Measurements from ENCODE around the gene DNAAF6.

DNAAF6 gene

GRCh38 chrX:107199491-107199890, 6.9 kb upstream of the DNAAF6 start:
- no peak for TF ChIP-seq CTCF (conservative IDR thresholded peaks at IDR 0.05; ENCODE audit: low read length)
- no peak overlapping the region for H3K4me3 ChIP-seq (ENCODE audit: low read length)
- DNase-seq (ENCODE audit: low read depth), result no peak

DNA sequence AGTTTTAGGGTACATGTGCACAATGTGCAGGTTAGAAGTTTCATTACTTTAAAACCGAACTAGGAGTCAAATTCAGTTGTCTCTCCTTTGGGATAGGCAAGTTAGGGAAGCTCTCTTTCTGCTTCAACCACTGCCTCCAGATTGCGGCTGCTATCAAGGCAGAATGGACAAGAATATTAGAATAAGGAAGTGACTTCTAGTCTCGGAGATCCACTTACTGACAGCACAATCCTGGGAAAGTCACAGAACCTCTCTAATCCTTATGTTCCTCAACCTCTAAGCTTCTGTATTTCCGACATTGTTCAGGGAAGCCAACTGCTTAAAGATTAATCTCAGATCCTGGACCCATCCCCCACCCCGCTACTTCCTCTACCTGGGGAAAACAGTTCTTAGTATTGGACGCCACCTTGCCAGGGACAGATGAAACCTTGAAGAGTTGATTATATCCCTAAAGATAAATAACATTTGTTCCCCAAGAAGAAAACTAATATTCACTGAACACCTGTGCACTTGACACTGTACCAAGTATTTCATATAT, 2.3 kb upstream of the DNAAF6 start:
- no peak for DNase-seq (ENCODE audit: low read depth)

GRCh38 chrX:107206697-107207065, 270 bp downstream of the DNAAF6 start:
- no peak for TF ChIP-seq CTCF (conservative IDR thresholded peaks at IDR 0.05; ENCODE audit: low read length)
- DNase-seq (ENCODE audit: low read depth), result no peak
- no peak overlapping the region for H3K4me3 ChIP-seq (ENCODE audit: low read length)

More for the DNA sequence above, 2.3 kb upstream of the DNAAF6 start:
- no peak for TF ChIP-seq CTCF (conservative IDR thresholded peaks at IDR 0.05; ENCODE audit: low read length)
- no peak overlapping the region for H3K4me3 ChIP-seq (ENCODE audit: low read length)

DNA sequence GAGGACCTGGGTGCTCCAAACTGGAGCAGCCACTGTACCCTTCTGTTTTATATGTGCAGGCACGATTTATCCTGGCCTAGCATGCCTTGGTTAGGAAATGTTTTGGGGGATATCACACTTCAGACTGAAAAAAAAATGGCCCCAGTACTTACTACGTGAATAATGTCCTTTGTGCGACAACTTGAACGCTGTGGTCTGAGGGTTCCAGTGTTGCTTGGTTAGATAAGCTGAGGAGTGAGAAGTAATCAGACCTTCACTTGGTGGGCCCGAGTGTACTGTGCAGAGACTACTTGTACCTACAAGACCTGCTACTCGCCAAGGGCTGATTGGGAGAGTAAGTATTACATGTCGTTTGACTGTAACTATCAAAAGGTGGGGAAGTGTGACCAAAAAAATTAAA, 678 bp downstream of the DNAAF6 start:
- no peak for DNase-seq (ENCODE audit: low read depth)
- H3K4me3 ChIP-seq (ENCODE audit: low read length), result no peak overlapping the region
- TF ChIP-seq CTCF (conservative IDR thresholded peaks at IDR 0.05; ENCODE audit: low read length), result no peak

- H3K4me3 ChIP-seq (ENCODE audit: low read length), result no peak overlapping the region
- DNase-seq (ENCODE audit: low read depth), result no peak
- TF ChIP-seq CTCF (conservative IDR thresholded peaks at IDR 0.05; ENCODE audit: low read length), result no peak
Measured at GRCh38 chrX:107207943-107208342, 1.5 kb downstream of the DNAAF6 start.

DNA sequence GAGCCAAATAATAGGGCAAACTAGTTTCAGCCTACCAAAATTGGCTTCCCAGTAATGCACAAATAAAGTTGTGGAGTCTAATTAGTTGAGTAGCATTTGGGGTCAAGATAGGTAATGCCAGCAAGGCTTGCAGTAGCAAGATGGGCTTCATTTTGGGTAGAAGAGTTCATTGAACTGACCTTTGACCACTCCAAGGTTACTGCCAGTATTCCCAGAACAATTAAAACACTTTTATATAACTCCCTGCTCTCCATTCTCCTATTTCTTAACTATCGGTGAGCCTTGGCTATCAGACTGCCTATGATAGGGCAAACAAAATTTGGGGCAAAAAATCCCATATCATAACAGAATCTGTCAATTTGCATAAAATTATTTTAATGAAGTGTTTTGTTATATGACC, 7.1 kb downstream of the DNAAF6 start:
- H3K4me3 ChIP-seq (ENCODE audit: low read length), result no peak overlapping the region
- DNase-seq (ENCODE audit: low read depth), result no peak
- TF ChIP-seq CTCF (conservative IDR thresholded peaks at IDR 0.05; ENCODE audit: low read length), result no peak

GRCh38 chrX:107226757-107227156, 20.3 kb downstream of the DNAAF6 start:
- no peak for DNase-seq (ENCODE audit: low read depth)
- H3K4me3 ChIP-seq (ENCODE audit: low read length), result no peak overlapping the region
- TF ChIP-seq CTCF (conservative IDR thresholded peaks at IDR 0.05; ENCODE audit: low read length), result no peak
